SU-DHL-6 (cell line): ENCODE measurements around the gene LRRC49.

Experiments
- H2AFZ ChIP-seq: fragments of 200-600 bp; sonication (generic); 2 replicates; pipeline ENCODE4 v1.6.1; 2014; ENCODE audit warnings: low read depth, mild to moderate bottlenecking, moderate library complexity, mixed read lengths, antibody characterized with exemption, low read length; ENCODE audit not compliant: severe bottlenecking
- H3F3A ChIP-seq: fragments of 200-600 bp; shearing (Covaris generic); 2 replicates; pipeline ENCODE4 v1.6.0; 2016; ENCODE audit warnings: antibody characterized with exemption, mild to moderate bottlenecking; ENCODE audit not compliant: insufficient read depth
- H3K27ac ChIP-seq: fragments of 200-600 bp; sonication (generic); 2 replicates; pipeline ENCODE4 v1.5.1; 2016; ENCODE audit warnings: low read depth, mild to moderate bottlenecking, low read length, moderate library complexity, mixed read lengths
- H3K27me3 ChIP-seq: fragments of 200-600 bp; sonication (generic), shearing (Covaris generic); 2 replicates; pipeline ENCODE4 v1.6.0; 2014; ENCODE audit warnings: mild to moderate bottlenecking, low read length
- H3K36me3 ChIP-seq: fragments of 200-600 bp; sonication (generic); 2 replicates; pipeline ENCODE4 v1.6.1; 2014; ENCODE audit warnings: mild to moderate bottlenecking, low read length, mixed read lengths
- H3K4me2 ChIP-seq: fragments of 300-600, 200-600 bp; shearing (Covaris generic), sonication (generic); 2 replicates; pipeline ENCODE4 v1.6.0; 2014; ENCODE audit warnings: low read length, low read depth, mild to moderate bottlenecking; ENCODE audit not compliant: poor library complexity, severe bottlenecking
- H3K4me3 ChIP-seq: fragments of 200-600 bp; sonication (generic); 2 replicates; pipeline ENCODE4 v1.5.1; 2014; ENCODE audit warnings: antibody characterized with exemption, low read length, mild to moderate bottlenecking, mixed read lengths; ENCODE audit not compliant: insufficient read depth, poor library complexity, severe bottlenecking
- H3K79me2 ChIP-seq: fragments of 200-600 bp; sonication (generic); 2 replicates; pipeline ENCODE4 v1.6.1; 2014; ENCODE audit warnings: mild to moderate bottlenecking, low read length, moderate library complexity; ENCODE audit not compliant: insufficient read depth
- H3K9ac ChIP-seq: fragments of 200-600 bp; sonication (generic); 2 replicates; pipeline ENCODE4 v1.7.0; 2014; ENCODE audit warnings: mild to moderate bottlenecking, low read length
- H3K9me2 ChIP-seq: fragments of 200-600 bp; sonication (generic); replicated peaks from 2 replicates; pipeline ENCODE4 v1.6.1; 2014; ENCODE audit warnings: low read length; ENCODE audit not compliant: insufficient read depth
- H3K9me3 ChIP-seq: fragments of 200-600 bp; sonication (generic); 2 replicates; pipeline ENCODE4 v1.6.1; 2014; ENCODE audit warnings: low read length, mixed read lengths; ENCODE audit not compliant: insufficient read depth
- H4K20me1 ChIP-seq: fragments of 200-600 bp; sonication (generic); 2 replicates; pipeline ENCODE4 v1.6.1; 2014; ENCODE audit warnings: low read depth, mild to moderate bottlenecking, antibody characterized with exemption, low read length, moderate library complexity, mixed read lengths
- CTCF ChIP-seq: fragments of 200-600 bp; sonication (generic); IDR thresholded peaks from one replicate; pipeline ENCODE4 v1.5.1; 2017; ENCODE audit warnings: antibody characterized with exemption, mild to moderate bottlenecking, low read length, moderate library complexity; ENCODE audit not compliant: insufficient read depth, poor library complexity, severe bottlenecking
- EZH2phosphoT487 ChIP-seq: fragments of 200-600 bp; sonication (generic), shearing (Covaris generic); conservative IDR thresholded peaks from 2 replicates; pipeline ENCODE4 v1.6.1; 2018; ENCODE audit warnings: mild to moderate bottlenecking, antibody characterized with exemption, low read length, moderate library complexity, mixed read lengths

LRRC49 gene

DNA sequence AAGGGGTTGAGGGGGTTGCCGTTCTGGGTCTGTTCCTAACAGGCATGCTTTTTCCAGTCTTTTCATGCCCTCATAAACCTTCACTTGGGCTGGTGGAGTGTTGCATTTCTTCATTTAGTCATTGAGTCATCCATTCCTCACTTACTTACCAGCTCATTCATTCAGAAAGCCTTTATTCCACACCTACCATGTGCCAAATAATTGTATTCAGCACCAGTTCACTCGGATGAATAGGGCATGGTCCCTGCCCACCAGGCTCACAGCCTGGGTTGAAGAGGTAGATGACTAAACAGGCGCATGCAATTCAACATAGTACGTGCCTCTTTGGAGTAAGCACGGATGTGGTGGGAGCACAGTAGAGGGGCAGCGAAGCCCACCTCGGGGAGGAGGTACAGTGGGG lies 187.5 kb downstream of the LRRC49 start:
- H3K27me3 ChIP-seq, result no peaks in the 10 kb centered on the region
- H3K9ac ChIP-seq, result no peak overlapping the region
- H3F3A ChIP-seq, result no peaks in the 10 kb centered on the region
- no peak overlapping the region for H3K4me2 ChIP-seq
- no peaks in the 10 kb centered on the region for H3K79me2 ChIP-seq
- no peaks in the 10 kb centered on the region for H3K9me3 ChIP-seq
- no peaks in the 10 kb centered on the region for H4K20me1 ChIP-seq
- no peak overlapping the region for H2AFZ ChIP-seq
- H3K27ac ChIP-seq, result no peak overlapping the region
- H3K9me2 ChIP-seq, result no peaks in the 10 kb centered on the region
- H3K36me3 ChIP-seq, result no peaks in the 10 kb centered on the region
- no peak overlapping the region for H3K4me3 ChIP-seq
- no peak for TF ChIP-seq CTCF
- no peak for TF ChIP-seq EZH2phosphoT487

DNA sequence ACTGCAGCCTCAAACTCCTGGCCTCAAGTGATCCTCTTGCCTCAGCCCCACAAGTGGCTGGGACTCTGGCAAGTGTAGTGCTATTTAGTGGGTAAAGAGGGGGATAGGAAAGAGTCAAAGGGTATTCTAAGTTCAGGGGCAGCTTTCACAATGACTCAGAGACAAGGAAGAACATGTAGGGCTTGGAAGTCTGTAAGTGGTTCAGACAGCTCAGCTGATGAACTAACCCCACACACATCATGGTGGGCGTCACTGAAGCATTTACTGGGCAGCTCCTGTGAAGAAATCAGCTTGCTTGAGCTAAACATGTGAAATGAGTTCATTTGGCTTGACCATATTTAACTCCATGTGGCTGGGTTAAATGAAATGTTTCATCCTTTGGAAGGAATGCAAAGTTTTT lies 188.1 kb downstream of the LRRC49 start:
- Histone ChIP-seq H3K9me2 (no peaks in the 10 kb centered on the region), H2AFZ (no peak overlapping the region), H3K9me3 (no peaks in the 10 kb centered on the region), H3K27me3 (no peaks in the 10 kb centered on the region), H3K9ac (no peak overlapping the region), H3F3A (no peaks in the 10 kb centered on the region), H3K79me2 (no peaks in the 10 kb centered on the region), H3K36me3 (no peaks in the 10 kb centered on the region), H4K20me1 (no peaks in the 10 kb centered on the region), H3K27ac (no peak overlapping the region), H3K4me2 (no peak overlapping the region), H3K4me3 (no peak overlapping the region)
- TF ChIP-seq CTCF, result no peak
- TF ChIP-seq EZH2phosphoT487, result no peak

- no peaks in the 10 kb centered on the region for H3K36me3 ChIP-seq
- H3K4me2 ChIP-seq, result no peak overlapping the region
- no peak for TF ChIP-seq CTCF
- no peak for TF ChIP-seq EZH2phosphoT487
- no peak overlapping the region for H3K27ac ChIP-seq
- H3K4me3 ChIP-seq, result no peak overlapping the region
- H3F3A ChIP-seq, result no peaks in the 10 kb centered on the region
- H2AFZ ChIP-seq, result no peak overlapping the region
- H3K9me2 ChIP-seq, result no peaks in the 10 kb centered on the region
- no peaks in the 10 kb centered on the region for H3K79me2 ChIP-seq
- no peak overlapping the region for H3K9ac ChIP-seq
- H4K20me1 ChIP-seq, result no peaks in the 10 kb centered on the region
- H3K9me3 ChIP-seq, result no peaks in the 10 kb centered on the region
- H3K27me3 ChIP-seq, result no peaks in the 10 kb centered on the region
Observed at GRCh38 chr15:71082803-71083202, 190.2 kb downstream of the LRRC49 start.

DNA sequence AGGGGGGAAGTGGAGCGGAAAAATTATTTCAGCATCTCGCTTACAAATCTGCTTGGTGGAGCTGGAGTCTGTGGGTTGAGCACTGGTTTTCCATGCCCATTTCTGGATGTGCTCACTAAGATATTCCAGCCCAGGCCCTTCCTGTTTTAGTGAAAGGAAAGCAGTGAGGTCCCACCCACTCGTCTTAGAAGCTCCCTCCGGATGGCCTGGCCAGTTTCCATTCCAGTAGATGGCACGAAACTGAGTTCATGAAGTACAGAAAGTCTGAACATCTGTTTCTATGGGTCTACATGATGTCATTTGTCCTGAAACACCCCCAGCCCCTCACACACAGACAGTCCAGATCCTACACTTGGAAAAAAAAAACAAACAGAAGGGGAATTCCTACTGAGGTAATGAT lies 190.7 kb downstream of the LRRC49 start:
- H3K4me2 ChIP-seq, result no peak overlapping the region

More for the DNA sequence above, 190.7 kb downstream of the LRRC49 start:
- no peaks in the 10 kb centered on the region for H3K79me2 ChIP-seq
- H3K36me3 ChIP-seq, result no peaks in the 10 kb centered on the region
- H3K4me3 ChIP-seq, result no peak overlapping the region
- no peaks in the 10 kb centered on the region for H3F3A ChIP-seq
- no peak for TF ChIP-seq CTCF
- no peak for TF ChIP-seq EZH2phosphoT487
- no peak overlapping the region for H3K27ac ChIP-seq
- H3K27me3 ChIP-seq, result no peaks in the 10 kb centered on the region
- no peaks in the 10 kb centered on the region for H4K20me1 ChIP-seq
- no peak overlapping the region for H3K9ac ChIP-seq
- H3K9me3 ChIP-seq, result no peaks in the 10 kb centered on the region
- H3K9me2 ChIP-seq, result no peaks in the 10 kb centered on the region
- H2AFZ ChIP-seq, result no peak overlapping the region
